KMS-11 (cell line): ENCODE measurements around the gene CCR9.

Experiments
- H2AFZ ChIP-seq: fragments of 200-600 bp; sonication (generic); 2 replicates; pipeline ENCODE4 v1.6.1; 2016; ENCODE audit warnings: antibody characterized with exemption, mixed run types, low read depth
- H3K27ac ChIP-seq: fragments of 200-600 bp; sonication (generic); 2 replicates; pipeline ENCODE4 v1.6.1; 2016; ENCODE audit warnings: mild to moderate bottlenecking, mixed run types
- H3K27me3 ChIP-seq: fragments of 200-600 bp; sonication (generic); 2 replicates; pipeline ENCODE4 v1.6.1; 2017; ENCODE audit warnings: mild to moderate bottlenecking, low read depth, mixed run types, moderate library complexity; ENCODE audit not compliant: insufficient read depth
- H3K36me3 ChIP-seq: fragments of 200-600 bp; sonication (generic); 2 replicates; pipeline ENCODE4 v1.6.1; 2017; ENCODE audit warnings: mild to moderate bottlenecking, mixed run types; ENCODE audit not compliant: insufficient read depth
- H3K4me1 ChIP-seq: fragments of 200-600 bp; sonication (generic); 2 replicates; pipeline ENCODE4 v1.6.1; 2016; ENCODE audit warnings: mild to moderate bottlenecking, low read depth, mixed run types; ENCODE audit not compliant: poor library complexity, severe bottlenecking
- H3K4me2 ChIP-seq: fragments of 200-600 bp; sonication (generic); 2 replicates; pipeline ENCODE4 v1.7.0; 2016; ENCODE audit warnings: mild to moderate bottlenecking, mixed run types
- H3K4me3 ChIP-seq: fragments of 200-600 bp; sonication (generic); IDR thresholded peaks from 2 replicates; pipeline ENCODE4 v1.6.1; 2017; ENCODE audit warnings: low read depth, low read length, mixed read lengths; ENCODE audit not compliant: insufficient read depth
- H3K79me2 ChIP-seq: fragments of 200-600 bp; sonication (generic); 2 replicates; pipeline ENCODE4 v1.6.1; 2016; ENCODE audit warnings: low read depth, mixed run types; ENCODE audit not compliant: insufficient read depth
- H3K9ac ChIP-seq: fragments of 200-600 bp; sonication (generic); 2 replicates; pipeline ENCODE4 v1.6.1; 2016; ENCODE audit warnings: mild to moderate bottlenecking, mixed run types
- H4K20me1 ChIP-seq: fragments of 200-600 bp; sonication (generic); 2 replicates; pipeline ENCODE4 v1.6.1; 2016; ENCODE audit warnings: mild to moderate bottlenecking, mixed run types; ENCODE audit not compliant: insufficient read depth
- TF ChIP-seq, protein P1 (sequence below): fragments of 200-600 bp; sonication (generic); conservative IDR thresholded peaks from 2 replicates; pipeline ENCODE4 v1.6.1; 2017; ENCODE audit warnings: low read depth, mild to moderate bottlenecking, antibody characterized with exemption, low read length, moderate library complexity, mixed read lengths

CCR9 gene

DNA sequence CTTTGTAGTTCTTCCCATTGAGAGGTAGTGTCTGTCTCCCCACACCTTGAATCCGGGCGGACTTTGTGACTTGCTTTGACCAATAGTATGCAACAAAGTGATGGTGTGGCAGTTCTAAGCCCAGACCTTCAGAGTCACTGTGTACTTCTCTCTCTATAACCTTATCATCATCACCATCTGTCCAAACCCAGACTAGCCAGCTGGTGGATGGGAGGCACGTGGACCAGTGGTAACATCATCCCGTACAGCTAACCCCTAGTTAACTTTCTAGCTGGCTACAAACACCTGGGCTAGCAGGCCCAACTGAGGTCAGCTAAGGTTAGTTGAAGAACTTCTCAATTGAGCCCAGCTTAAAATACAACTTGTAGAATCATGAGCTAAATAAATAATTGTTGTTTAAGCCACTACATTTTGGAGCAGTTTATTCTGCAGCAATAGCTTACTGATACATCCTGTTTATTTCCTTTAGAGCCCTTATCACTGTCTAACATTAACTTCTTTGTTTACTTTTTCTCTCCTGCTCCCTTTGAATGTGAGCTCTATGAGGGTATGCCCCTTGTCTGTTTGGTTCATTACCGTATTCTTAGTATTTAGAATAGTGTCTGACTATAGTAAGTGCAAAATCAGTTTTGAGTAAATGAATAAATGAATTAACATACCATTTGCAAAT lies 11.5 kb upstream of the CCR9 start:
- TF ChIP-seq, protein P1, sequence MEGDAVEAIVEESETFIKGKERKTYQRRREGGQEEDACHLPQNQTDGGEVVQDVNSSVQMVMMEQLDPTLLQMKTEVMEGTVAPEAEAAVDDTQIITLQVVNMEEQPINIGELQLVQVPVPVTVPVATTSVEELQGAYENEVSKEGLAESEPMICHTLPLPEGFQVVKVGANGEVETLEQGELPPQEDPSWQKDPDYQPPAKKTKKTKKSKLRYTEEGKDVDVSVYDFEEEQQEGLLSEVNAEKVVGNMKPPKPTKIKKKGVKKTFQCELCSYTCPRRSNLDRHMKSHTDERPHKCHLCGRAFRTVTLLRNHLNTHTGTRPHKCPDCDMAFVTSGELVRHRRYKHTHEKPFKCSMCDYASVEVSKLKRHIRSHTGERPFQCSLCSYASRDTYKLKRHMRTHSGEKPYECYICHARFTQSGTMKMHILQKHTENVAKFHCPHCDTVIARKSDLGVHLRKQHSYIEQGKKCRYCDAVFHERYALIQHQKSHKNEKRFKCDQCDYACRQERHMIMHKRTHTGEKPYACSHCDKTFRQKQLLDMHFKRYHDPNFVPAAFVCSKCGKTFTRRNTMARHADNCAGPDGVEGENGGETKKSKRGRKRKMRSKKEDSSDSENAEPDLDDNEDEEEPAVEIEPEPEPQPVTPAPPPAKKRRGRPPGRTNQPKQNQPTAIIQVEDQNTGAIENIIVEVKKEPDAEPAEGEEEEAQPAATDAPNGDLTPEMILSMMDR: no peak
- no peak overlapping the region for H3K4me3 ChIP-seq
- no peak overlapping the region for H3K27ac ChIP-seq
- peaks cover 18% of the 10 kb centered on the region for H3K4me1 ChIP-seq
- no peaks in the 10 kb centered on the region for H3K79me2 ChIP-seq
- no peaks in the 10 kb centered on the region for H3K27me3 ChIP-seq
- no peaks in the 10 kb centered on the region for H3K36me3 ChIP-seq
- no peak overlapping the region for H2AFZ ChIP-seq
- H3K4me2 ChIP-seq: no peak overlapping the region
- H4K20me1 ChIP-seq: no peaks in the 10 kb centered on the region
- no peak overlapping the region for H3K9ac ChIP-seq

DNA sequence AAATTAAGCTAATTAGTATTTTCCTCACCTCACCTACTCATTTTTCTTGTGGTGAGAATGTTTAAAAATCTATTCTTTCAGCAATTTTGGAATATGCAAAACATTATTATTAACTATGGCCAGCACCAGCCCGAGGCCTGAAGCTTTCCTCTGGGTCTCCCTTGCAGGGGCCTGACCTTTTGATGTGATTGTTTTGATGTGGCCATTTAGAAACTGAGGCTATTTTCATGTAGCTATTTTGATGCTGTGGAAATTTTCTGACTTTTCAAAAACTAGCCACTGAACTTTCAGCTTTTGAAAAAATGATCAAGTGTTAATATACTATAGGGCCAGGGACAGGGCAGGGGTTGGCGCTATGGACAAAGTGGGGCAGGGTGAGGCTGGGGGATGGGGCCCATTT lies 8.2 kb upstream of the CCR9 start:
- H3K4me2 ChIP-seq: no peak overlapping the region
- peaks cover 3% of the 10 kb centered on the region for H3K4me1 ChIP-seq
- H3K27ac ChIP-seq: no peak overlapping the region
- TF ChIP-seq, protein P1: no peak
- no peak overlapping the region for H2AFZ ChIP-seq
- H3K79me2 ChIP-seq: no peaks in the 10 kb centered on the region
- no peaks in the 10 kb centered on the region for H4K20me1 ChIP-seq
- H3K4me3 ChIP-seq: no peak overlapping the region
- no peaks in the 10 kb centered on the region for H3K27me3 ChIP-seq
- no peaks in the 10 kb centered on the region for H3K36me3 ChIP-seq
- no peak overlapping the region for H3K9ac ChIP-seq

DNA sequence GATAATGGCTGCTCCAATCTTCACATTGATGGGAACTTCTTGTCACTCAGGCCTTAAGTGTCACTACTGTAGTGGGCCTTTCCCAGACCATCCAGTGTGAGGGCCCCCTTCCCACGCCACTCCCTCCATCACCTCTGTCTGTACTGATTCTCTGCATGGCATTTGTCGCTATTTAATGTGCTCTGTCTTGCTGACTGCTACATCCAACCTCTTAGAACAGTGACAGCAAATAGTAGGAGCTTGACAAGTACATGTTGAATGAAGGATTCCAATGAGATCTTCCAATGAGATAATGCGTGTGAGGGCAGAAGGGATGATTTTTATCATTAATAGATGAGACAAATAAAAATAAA lies 5.6 kb upstream of the CCR9 start:
- TF ChIP-seq, protein P1: no peak
- H3K4me2 ChIP-seq: no peak overlapping the region
- no peaks in the 10 kb centered on the region for H3K27me3 ChIP-seq
- H2AFZ ChIP-seq: no peak overlapping the region
- no peak overlapping the region for H3K27ac ChIP-seq
- H3K79me2 ChIP-seq: no peaks in the 10 kb centered on the region
- no peaks in the 10 kb centered on the region for H4K20me1 ChIP-seq
- H3K9ac ChIP-seq: no peak overlapping the region
- no peaks in the 10 kb centered on the region for H3K4me1 ChIP-seq
- H3K36me3 ChIP-seq: no peaks in the 10 kb centered on the region
- H3K4me3 ChIP-seq: no peak overlapping the region

DNA sequence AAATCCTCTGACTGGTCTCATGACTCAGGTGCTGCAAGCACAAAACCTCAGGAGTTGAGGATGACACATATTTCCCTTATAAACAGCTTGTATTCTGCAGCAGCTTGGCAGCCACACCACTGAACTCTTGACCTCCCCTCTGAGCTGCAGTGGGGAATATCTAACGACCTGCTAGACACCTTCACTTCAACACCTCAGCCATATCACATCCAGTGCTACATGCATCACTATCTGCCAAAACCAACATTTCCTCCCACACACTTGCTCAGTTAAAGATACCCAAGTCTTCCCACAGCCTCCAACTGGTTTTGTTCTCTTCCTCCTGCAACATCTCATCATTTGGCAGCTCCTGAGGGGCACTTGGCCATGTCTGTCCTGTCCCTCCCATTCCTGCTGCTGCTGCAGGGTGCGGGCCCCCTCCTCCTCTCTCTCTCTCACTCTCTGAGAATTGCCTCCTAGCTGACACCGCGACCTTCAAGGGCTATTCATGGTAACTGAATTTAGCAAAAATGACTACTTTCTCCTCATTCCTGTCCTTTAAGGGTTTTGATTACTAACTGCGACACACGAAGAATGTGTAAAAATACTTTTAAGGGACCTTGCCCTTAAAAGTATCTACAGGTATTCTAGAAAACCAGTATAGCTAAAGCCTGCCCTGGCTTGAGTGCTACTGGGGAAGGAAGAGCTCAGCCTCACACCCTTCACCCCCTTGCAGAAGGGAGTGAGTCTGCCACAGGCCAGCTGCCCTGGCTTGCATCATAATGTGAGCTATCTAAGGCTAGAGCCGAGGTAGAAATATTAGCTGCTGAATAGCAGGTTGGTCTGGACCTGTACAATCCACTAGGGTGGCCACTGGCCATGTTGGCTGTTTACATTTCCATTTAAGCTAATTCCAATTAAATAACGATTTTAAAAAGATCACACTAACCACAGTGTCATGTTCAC lies 5.0 kb upstream of the CCR9 start:
- Histone ChIP-seq H3K4me2 (no peak overlapping the region), H3K27me3 (no peaks in the 10 kb centered on the region), H4K20me1 (no peaks in the 10 kb centered on the region), H3K4me1 (no peaks in the 10 kb centered on the region), H3K79me2 (no peaks in the 10 kb centered on the region), H3K4me3 (no peak overlapping the region), H3K36me3 (no peaks in the 10 kb centered on the region), H3K27ac (no peak overlapping the region), H2AFZ (no peak overlapping the region), H3K9ac (no peak overlapping the region)
- TF ChIP-seq, protein P1: no peak
